SK-N-SH (cell line): ENCODE measurements around the gene CNTN4.

Experiments
- EP300 ChIP-seq, 2 experiments: IDR thresholded peaks; 2 replicates each; pipeline versions ENCODE4 v1.4.0 to v1.6.1; 2012; ENCODE audit warnings: borderline replicate concordance in 1 of 2, low read depth in 1 of 2, low read length in 1 of 2
- JUND ChIP-seq: IDR thresholded peaks from 2 replicates; pipeline ENCODE4 v1.4.0; 2012
- POLR2AphosphoS5 ChIP-seq: IDR thresholded peaks from 2 replicates; pipeline ENCODE4 v1.6.1; 2012; ENCODE audit warnings: low read depth, low read length
- RFX5 ChIP-seq: IDR thresholded peaks from 2 replicates; pipeline ENCODE4 v1.6.1; 2012; ENCODE audit warnings: mild to moderate bottlenecking, improper control_type of control experiment, low read length
- SMC3 ChIP-seq: IDR thresholded peaks from 2 replicates; pipeline ENCODE4 v1.6.1; 2012; ENCODE audit warnings: low read depth, low read length, improper control_type of control experiment
- TAF1 ChIP-seq: IDR thresholded peaks from 2 replicates; pipeline ENCODE4 v1.6.1; 2012; ENCODE audit warnings: low read depth, mild to moderate bottlenecking, low read length, moderate library complexity, borderline replicate concordance
- TF ChIP-seq, protein P1 (sequence below): fragments of 150-350 bp; IDR thresholded peaks from 2 replicates; pipeline ENCODE4 v1.6.1; 2017; ENCODE audit warnings: antibody characterized with exemption, low read length, low read depth, borderline replicate concordance
- TF ChIP-seq, protein P2 (sequence below): IDR thresholded peaks from 2 replicates; pipeline ENCODE4 v1.6.1; 2012; ENCODE audit warnings: mild to moderate bottlenecking, low read depth, low read length, moderate library complexity
- TF ChIP-seq, protein P3 (sequence below): fragments of 200-600 bp; sonication (generic); IDR thresholded peaks from 2 replicates; pipeline ENCODE4 v1.6.1; 2017; ENCODE audit warnings: antibody characterized with exemption, mild to moderate bottlenecking, moderate library complexity

DNA sequence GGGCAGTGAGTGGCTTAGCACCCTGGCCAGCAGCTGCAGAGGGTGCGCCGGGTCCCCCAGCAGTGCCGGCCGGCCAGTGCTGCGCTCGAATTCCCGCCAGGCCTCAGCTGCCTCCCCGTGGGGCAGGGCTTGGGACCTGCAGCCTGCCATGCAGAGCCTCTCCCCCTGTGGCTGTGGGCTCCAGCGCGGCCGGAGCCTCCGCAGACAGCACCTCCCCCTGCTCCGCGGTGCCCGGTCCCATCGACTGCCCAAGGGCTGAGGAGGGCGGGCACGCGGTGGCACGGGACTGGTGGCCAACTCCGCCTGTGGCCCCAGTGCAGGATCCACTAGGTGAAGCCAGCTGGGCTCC is 386.3 kb downstream of the CNTN4 start:
- no peak for TF ChIP-seq RFX5
- TF ChIP-seq EP300 (IDR thresholded peaks at IDR 0.05; ENCODE audit: borderline replicate concordance in 1 of 2, low read depth in 1 of 2, low read length in 1 of 2) = no peak
- TF ChIP-seq, protein P1, sequence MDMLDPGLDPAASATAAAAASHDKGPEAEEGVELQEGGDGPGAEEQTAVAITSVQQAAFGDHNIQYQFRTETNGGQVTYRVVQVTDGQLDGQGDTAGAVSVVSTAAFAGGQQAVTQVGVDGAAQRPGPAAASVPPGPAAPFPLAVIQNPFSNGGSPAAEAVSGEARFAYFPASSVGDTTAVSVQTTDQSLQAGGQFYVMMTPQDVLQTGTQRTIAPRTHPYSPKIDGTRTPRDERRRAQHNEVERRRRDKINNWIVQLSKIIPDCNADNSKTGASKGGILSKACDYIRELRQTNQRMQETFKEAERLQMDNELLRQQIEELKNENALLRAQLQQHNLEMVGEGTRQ = no peak
- TF ChIP-seq, protein P2, sequence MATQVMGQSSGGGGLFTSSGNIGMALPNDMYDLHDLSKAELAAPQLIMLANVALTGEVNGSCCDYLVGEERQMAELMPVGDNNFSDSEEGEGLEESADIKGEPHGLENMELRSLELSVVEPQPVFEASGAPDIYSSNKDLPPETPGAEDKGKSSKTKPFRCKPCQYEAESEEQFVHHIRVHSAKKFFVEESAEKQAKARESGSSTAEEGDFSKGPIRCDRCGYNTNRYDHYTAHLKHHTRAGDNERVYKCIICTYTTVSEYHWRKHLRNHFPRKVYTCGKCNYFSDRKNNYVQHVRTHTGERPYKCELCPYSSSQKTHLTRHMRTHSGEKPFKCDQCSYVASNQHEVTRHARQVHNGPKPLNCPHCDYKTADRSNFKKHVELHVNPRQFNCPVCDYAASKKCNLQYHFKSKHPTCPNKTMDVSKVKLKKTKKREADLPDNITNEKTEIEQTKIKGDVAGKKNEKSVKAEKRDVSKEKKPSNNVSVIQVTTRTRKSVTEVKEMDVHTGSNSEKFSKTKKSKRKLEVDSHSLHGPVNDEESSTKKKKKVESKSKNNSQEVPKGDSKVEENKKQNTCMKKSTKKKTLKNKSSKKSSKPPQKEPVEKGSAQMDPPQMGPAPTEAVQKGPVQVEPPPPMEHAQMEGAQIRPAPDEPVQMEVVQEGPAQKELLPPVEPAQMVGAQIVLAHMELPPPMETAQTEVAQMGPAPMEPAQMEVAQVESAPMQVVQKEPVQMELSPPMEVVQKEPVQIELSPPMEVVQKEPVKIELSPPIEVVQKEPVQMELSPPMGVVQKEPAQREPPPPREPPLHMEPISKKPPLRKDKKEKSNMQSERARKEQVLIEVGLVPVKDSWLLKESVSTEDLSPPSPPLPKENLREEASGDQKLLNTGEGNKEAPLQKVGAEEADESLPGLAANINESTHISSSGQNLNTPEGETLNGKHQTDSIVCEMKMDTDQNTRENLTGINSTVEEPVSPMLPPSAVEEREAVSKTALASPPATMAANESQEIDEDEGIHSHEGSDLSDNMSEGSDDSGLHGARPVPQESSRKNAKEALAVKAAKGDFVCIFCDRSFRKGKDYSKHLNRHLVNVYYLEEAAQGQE = no peak
- TF ChIP-seq TAF1 = no peak
- TF ChIP-seq, protein P3, sequence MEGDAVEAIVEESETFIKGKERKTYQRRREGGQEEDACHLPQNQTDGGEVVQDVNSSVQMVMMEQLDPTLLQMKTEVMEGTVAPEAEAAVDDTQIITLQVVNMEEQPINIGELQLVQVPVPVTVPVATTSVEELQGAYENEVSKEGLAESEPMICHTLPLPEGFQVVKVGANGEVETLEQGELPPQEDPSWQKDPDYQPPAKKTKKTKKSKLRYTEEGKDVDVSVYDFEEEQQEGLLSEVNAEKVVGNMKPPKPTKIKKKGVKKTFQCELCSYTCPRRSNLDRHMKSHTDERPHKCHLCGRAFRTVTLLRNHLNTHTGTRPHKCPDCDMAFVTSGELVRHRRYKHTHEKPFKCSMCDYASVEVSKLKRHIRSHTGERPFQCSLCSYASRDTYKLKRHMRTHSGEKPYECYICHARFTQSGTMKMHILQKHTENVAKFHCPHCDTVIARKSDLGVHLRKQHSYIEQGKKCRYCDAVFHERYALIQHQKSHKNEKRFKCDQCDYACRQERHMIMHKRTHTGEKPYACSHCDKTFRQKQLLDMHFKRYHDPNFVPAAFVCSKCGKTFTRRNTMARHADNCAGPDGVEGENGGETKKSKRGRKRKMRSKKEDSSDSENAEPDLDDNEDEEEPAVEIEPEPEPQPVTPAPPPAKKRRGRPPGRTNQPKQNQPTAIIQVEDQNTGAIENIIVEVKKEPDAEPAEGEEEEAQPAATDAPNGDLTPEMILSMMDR = no peak
- TF ChIP-seq JUND = no peak
- TF ChIP-seq SMC3 = no peak
- no peak for TF ChIP-seq POLR2AphosphoS5
